WTC11 (cell line): ENCODE data around the gene BCL2L12. TPM values are rescaled to one million over a fixed set of nuclear protein-coding genes. Genes with fewer than 3 reads are reported as not detected.

Experiments used
- ATAC-seq: fragments of 200-7000 bp; cut with Tn5 transposase; 2 replicates; pipeline ENCODE4 v1.10.0; 2021; ENCODE audit warnings: mild to moderate bottlenecking, moderate library complexity
- CTCF ChIA-PET: fragments of 300-600 bp; sonication (Branson Sonifier 250); formaldehyde crosslinking; loops from one replicate; lab custom pipeline; 2021; ENCODE audit warnings: antibody characterized with exemption; lab: Charles Lee
- POLR2A ChIA-PET: fragments of 350-600 bp; sonication (Branson Sonifier 250); formaldehyde crosslinking; loops from one replicate; lab custom pipeline; 2021; ENCODE audit warnings: antibody characterized with exemption; lab: Charles Lee
- DNase-seq: peaks from one replicate; pipeline ENCODE4 v3.0.0; 2021; ENCODE audit warnings: low spot score
- H3K27ac Mint-ChIP-seq: 2 replicates; pipeline ENCODE4 v1.8.0; 2021; ENCODE audit warnings: mixed read lengths
- H3K27me3 Mint-ChIP-seq: 2 replicates; pipeline ENCODE4 v1.8.0; 2021; ENCODE audit warnings: low read depth, mild to moderate bottlenecking, moderate library complexity, mixed read lengths
- H3K36me3 Mint-ChIP-seq: 2 replicates; pipeline ENCODE4 v1.8.0; 2021; ENCODE audit warnings: mixed read lengths
- H3K4me1 Mint-ChIP-seq: 2 replicates; pipeline ENCODE4 v1.8.0; 2022; ENCODE audit warnings: mixed read lengths
- H3K4me3 Mint-ChIP-seq: 2 replicates; pipeline ENCODE4 v1.8.0; 2021; ENCODE audit warnings: mild to moderate bottlenecking, moderate library complexity, mixed read lengths
- H3K9me3 Mint-ChIP-seq: 2 replicates; pipeline ENCODE4 v1.8.0; 2021; ENCODE audit warnings: mixed read lengths
- CREM ChIP-seq: sonication (generic); formaldehyde crosslinking; IDR thresholded peaks from 2 replicates; pipeline ENCODE4 v1.8.1; 2022; ENCODE audit warnings: mild to moderate bottlenecking, missing genetic modification reagents, moderate library complexity
- ETV6 ChIP-seq: sonication (generic); formaldehyde crosslinking; IDR thresholded peaks from 2 replicates; pipeline ENCODE4 v1.8.1; 2022; ENCODE audit warnings: mild to moderate bottlenecking, missing genetic modification reagents
- FOXP1 ChIP-seq: sonication (generic); formaldehyde crosslinking; IDR thresholded peaks from 2 replicates; pipeline ENCODE4 v1.8.0; 2022; ENCODE audit warnings: missing genetic modification reagents, mild to moderate bottlenecking, moderate library complexity, borderline replicate concordance
- GRHL2 ChIP-seq: fragments of 250-450 bp; sonication (Bioruptor Pico); IDR thresholded peaks from 2 replicates; pipeline ENCODE4 v1.8.0; 2022; ENCODE audit warnings: mild to moderate bottlenecking, moderate library complexity; ENCODE audit not compliant: insufficient replicate concordance, severe bottlenecking
- JUN ChIP-seq: sonication (generic); formaldehyde crosslinking; IDR thresholded peaks from 2 replicates; pipeline ENCODE4 v1.8.0; 2023; ENCODE audit warnings: mild to moderate bottlenecking, missing genetic modification reagents
- NFE2L1 ChIP-seq: sonication (generic); formaldehyde crosslinking; IDR thresholded peaks from 2 replicates; pipeline ENCODE4 v1.8.1; 2023; ENCODE audit warnings: missing genetic modification reagents
- NR1H2 ChIP-seq: sonication (generic); formaldehyde crosslinking; IDR thresholded peaks from 2 replicates; pipeline ENCODE4 v1.9.0; 2021; ENCODE audit warnings: mild to moderate bottlenecking, moderate library complexity, missing genetic modification reagents
- NR2C2 ChIP-seq: sonication (generic); formaldehyde crosslinking; IDR thresholded peaks from 2 replicates; pipeline ENCODE4 v1.8.0; 2022; ENCODE audit warnings: mild to moderate bottlenecking, missing genetic modification reagents
- SP1 ChIP-seq: sonication (generic); formaldehyde crosslinking; conservative IDR thresholded peaks from 2 replicates; pipeline ENCODE4 v1.8.1; 2022; ENCODE audit warnings: missing genetic modification reagents
- TEAD4 ChIP-seq: sonication (generic); formaldehyde crosslinking; IDR thresholded peaks from 2 replicates; pipeline ENCODE4 v1.8.0; 2022; ENCODE audit warnings: mild to moderate bottlenecking, missing genetic modification reagents
- ZNF232 ChIP-seq: sonication (generic); formaldehyde crosslinking; IDR thresholded peaks from 2 replicates; pipeline ENCODE4 v1.8.0; 2022; ENCODE audit warnings: mild to moderate bottlenecking, missing genetic modification reagents
- ZNF263 ChIP-seq: sonication (generic); formaldehyde crosslinking; IDR thresholded peaks from 2 replicates; pipeline ENCODE4 v1.8.1; 2022; ENCODE audit warnings: low read depth, mild to moderate bottlenecking, moderate library complexity, missing genetic modification reagents
- ZNF396 ChIP-seq: fragments of 250-450 bp; sonication (Bioruptor Pico); IDR thresholded peaks from 2 replicates; pipeline ENCODE4 v1.8.0; 2021; ENCODE audit warnings: mild to moderate bottlenecking, moderate library complexity, borderline replicate concordance
- ZNF416 ChIP-seq: fragments of 250-450 bp; sonication (Bioruptor Pico); IDR thresholded peaks from 2 replicates; pipeline ENCODE4 v1.9.0; 2021; ENCODE audit warnings: mild to moderate bottlenecking, inconsistent platforms
- ZNF423 ChIP-seq: fragments of 250-450 bp; sonication (Bioruptor Pico); IDR thresholded peaks from 2 replicates; pipeline ENCODE4 v2.1.2; 2022; ENCODE audit warnings: mild to moderate bottlenecking, moderate library complexity
- ZNF671 ChIP-seq: fragments of 250-450 bp; sonication (Bioruptor Pico); IDR thresholded peaks from 2 replicates; pipeline ENCODE4 v1.8.0; 2021; ENCODE audit warnings: mild to moderate bottlenecking
- total RNA-seq: library from RNA; stranded (reverse); gene quantifications from 3 replicates; pipeline ENCODE4 v1.2.3, GENCODE V29; 2021
- TF ChIP-seq, protein P1 (sequence below): fragments of 200-600 bp; IDR thresholded peaks from 2 replicates; pipeline ENCODE4 v1.8.0; 2022; ENCODE audit warnings: antibody characterized with exemption
- TF ChIP-seq, protein P2 (sequence below): sonication (generic); formaldehyde crosslinking; IDR thresholded peaks from 2 replicates; pipeline ENCODE4 v1.8.0; 2022; ENCODE audit warnings: mild to moderate bottlenecking, missing genetic modification reagents
- TF ChIP-seq, protein P3 (sequence below): sonication (generic); formaldehyde crosslinking; IDR thresholded peaks from 2 replicates; pipeline ENCODE4 v1.8.0; 2022; ENCODE audit warnings: missing genetic modification reagents
- TF ChIP-seq, protein P4 (sequence below): sonication (generic); formaldehyde crosslinking; IDR thresholded peaks from 2 replicates; pipeline ENCODE4 v1.8.1; 2022; ENCODE audit warnings: mild to moderate bottlenecking, moderate library complexity, missing genetic modification reagents
- TF ChIP-seq, protein P5 (sequence below): sonication (generic); formaldehyde crosslinking; IDR thresholded peaks from 2 replicates; pipeline ENCODE4 v1.8.0; 2023; ENCODE audit warnings: mild to moderate bottlenecking, missing genetic modification reagents
- TF ChIP-seq, protein P6 (sequence below): sonication (generic); formaldehyde crosslinking; IDR thresholded peaks from 2 replicates; pipeline ENCODE4 v1.8.1; 2023; ENCODE audit warnings: mild to moderate bottlenecking, moderate library complexity, missing genetic modification reagents
- TF ChIP-seq, protein P7 (sequence below): fragments of 250-450 bp; sonication (Bioruptor Pico); IDR thresholded peaks from 2 replicates; pipeline ENCODE4 v2.1.2; 2022; ENCODE audit warnings: mild to moderate bottlenecking, moderate library complexity

Gene BCL2L12
- total RNA-seq, 1 experiment from 2014 or later, result 146 TPM

DNA sequence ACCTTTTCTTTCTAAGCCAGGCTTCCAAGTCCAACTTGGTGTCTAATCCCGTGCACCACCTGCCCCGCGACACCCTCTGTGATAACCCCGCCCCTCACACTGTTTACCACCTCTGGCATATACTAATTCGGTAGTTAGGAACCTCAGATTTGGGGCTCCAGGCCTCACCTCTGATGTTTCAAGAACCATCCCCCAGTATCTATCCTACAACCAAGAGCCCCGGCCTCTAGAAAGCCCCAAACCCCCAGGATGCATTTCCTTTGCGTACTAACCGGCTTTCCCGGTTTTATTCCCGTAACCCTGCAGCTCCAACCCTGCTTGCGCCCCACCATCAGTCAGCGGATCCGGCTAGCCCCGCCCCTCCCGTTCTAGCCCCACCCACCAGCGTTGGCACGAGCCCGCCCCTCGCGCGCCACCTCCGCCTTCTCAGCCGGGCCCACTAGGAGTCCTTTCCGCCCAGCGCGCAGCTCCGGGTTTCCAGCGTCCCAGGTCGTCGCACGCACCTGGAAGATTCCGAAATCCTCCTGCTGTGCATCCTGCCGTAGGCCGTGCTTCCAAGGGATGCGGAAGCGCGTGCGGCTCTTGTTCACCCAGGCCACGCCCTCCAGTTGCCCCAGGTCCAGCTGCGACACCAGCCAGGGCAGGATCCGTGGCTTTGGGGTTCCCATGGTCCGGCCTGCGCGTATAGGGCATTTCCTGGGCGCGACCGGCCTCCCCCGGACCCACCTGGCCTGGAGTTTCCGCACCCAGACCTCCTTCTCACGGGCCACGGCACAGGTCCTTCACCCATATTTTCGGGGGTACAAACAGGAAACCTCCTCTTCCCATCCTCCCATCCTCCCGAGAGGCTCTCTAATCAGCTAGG, 1.3 kb upstream of the BCL2L12 start (continued):
- TF ChIP-seq, protein P1, sequence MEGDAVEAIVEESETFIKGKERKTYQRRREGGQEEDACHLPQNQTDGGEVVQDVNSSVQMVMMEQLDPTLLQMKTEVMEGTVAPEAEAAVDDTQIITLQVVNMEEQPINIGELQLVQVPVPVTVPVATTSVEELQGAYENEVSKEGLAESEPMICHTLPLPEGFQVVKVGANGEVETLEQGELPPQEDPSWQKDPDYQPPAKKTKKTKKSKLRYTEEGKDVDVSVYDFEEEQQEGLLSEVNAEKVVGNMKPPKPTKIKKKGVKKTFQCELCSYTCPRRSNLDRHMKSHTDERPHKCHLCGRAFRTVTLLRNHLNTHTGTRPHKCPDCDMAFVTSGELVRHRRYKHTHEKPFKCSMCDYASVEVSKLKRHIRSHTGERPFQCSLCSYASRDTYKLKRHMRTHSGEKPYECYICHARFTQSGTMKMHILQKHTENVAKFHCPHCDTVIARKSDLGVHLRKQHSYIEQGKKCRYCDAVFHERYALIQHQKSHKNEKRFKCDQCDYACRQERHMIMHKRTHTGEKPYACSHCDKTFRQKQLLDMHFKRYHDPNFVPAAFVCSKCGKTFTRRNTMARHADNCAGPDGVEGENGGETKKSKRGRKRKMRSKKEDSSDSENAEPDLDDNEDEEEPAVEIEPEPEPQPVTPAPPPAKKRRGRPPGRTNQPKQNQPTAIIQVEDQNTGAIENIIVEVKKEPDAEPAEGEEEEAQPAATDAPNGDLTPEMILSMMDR, result no peak
- TF ChIP-seq FOXP1 (0 out of 2 replicates have a peak, but pooled peaks have one; percentile 35), ZNF416 (CRISPR knock-in tag) (0 out of 2 replicates have a peak, but pooled peaks have one; percentile 40), ZNF423 (CRISPR knock-in tag) (peak; percentile 94), NR2C2 (CRISPR knock-in tag) (no peak), ZNF263 (CRISPR knock-in tag) (no peak), NFE2L1 (CRISPR knock-in tag) (no peak), ZNF671 (no peak), SP1 (CRISPR knock-in tag) (peak; percentile 87), ETV6 (CRISPR knock-in tag) (peak; percentile 91), JUN (CRISPR knock-in tag) (0 out of 2 replicates have a peak, but pooled peaks have one; percentile 18), CREM (CRISPR knock-in tag) (0 out of 2 replicates have a peak, but pooled peaks have one; percentile 63)
- TF ChIP-seq, protein P2, sequence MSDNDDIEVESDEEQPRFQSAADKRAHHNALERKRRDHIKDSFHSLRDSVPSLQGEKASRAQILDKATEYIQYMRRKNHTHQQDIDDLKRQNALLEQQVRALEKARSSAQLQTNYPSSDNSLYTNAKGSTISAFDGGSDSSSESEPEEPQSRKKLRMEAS (CRISPR knock-in tag), result peak; percentile 74; the same call in 1 of the 2 replicates
- TF ChIP-seq, protein P3, sequence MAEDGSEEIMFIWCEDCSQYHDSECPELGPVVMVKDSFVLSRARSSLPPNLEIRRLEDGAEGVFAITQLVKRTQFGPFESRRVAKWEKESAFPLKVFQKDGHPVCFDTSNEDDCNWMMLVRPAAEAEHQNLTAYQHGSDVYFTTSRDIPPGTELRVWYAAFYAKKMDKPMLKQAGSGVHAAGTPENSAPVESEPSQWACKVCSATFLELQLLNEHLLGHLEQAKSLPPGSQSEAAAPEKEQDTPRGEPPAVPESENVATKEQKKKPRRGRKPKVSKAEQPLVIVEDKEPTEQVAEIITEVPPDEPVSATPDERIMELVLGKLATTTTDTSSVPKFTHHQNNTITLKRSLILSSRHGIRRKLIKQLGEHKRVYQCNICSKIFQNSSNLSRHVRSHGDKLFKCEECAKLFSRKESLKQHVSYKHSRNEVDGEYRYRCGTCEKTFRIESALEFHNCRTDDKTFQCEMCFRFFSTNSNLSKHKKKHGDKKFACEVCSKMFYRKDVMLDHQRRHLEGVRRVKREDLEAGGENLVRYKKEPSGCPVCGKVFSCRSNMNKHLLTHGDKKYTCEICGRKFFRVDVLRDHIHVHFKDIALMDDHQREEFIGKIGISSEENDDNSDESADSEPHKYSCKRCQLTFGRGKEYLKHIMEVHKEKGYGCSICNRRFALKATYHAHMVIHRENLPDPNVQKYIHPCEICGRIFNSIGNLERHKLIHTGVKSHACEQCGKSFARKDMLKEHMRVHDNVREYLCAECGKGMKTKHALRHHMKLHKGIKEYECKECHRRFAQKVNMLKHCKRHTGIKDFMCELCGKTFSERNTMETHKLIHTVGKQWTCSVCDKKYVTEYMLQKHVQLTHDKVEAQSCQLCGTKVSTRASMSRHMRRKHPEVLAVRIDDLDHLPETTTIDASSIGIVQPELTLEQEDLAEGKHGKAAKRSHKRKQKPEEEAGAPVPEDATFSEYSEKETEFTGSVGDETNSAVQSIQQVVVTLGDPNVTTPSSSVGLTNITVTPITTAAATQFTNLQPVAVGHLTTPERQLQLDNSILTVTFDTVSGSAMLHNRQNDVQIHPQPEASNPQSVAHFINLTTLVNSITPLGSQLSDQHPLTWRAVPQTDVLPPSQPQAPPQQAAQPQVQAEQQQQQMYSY (CRISPR knock-in tag), result peak; percentile 69
- TF ChIP-seq, protein P4, sequence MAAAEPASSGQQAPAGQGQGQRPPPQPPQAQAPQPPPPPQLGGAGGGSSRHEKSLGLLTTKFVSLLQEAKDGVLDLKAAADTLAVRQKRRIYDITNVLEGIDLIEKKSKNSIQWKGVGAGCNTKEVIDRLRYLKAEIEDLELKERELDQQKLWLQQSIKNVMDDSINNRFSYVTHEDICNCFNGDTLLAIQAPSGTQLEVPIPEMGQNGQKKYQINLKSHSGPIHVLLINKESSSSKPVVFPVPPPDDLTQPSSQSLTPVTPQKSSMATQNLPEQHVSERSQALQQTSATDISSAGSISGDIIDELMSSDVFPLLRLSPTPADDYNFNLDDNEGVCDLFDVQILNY (CRISPR knock-in tag), result 0 out of 2 replicates have a peak, but pooled peaks have one; percentile 75

DNA sequence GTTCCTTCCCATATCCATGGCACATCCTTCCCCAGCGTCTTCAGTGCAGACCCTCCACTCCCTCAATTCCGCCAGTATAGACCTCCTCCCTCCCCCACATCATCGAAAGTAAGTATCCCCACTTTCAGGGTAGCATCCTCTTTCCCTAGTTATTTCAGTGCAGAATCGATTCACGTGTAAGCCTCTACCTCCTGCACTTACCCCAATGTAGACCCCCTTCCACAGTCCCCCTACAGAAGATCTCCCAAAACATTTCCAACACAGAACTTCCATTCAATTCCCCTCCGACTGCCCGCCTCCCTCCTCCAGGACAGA, 740 bp upstream of the BCL2L12 start:
- DNase-seq (no peak), ATAC-seq (0 out of 2 replicates have a peak, but pooled peaks have one; percentile 1)
- ChIA-PET CTCF (interaction anchor here (0.7 to 3.6 kb wide), 11 partner anchors 10 to 302 kb away, joined by 3 to 35 read pairs (median 9); partner anchors contain the start of genes PRMT1, RRAS, SCAF1 and TEAD2), POLR2A (interaction anchor here (1.0 to 2.7 kb wide), 6 partner anchors 11 to 107 kb away, joined by 4 to 29 read pairs (median 6); partner anchors contain the start of genes PRMT1, RRAS and SCAF1)
- peak overlapping the region; percentile 98 for H3K4me3 Mint-ChIP-seq
- no peaks in the 10 kb centered on the region; the same call in 1 of the 2 replicates for H3K27me3 Mint-ChIP-seq
- H3K36me3 Mint-ChIP-seq, result peaks cover 44% of the 10 kb centered on the region
- H3K27ac Mint-ChIP-seq, result peak overlapping the region; percentile 98
- peaks cover 5% of the 10 kb centered on the region for H3K9me3 Mint-ChIP-seq
- H3K4me1 Mint-ChIP-seq, result peaks cover 12% of the 10 kb centered on the region
- TF ChIP-seq GRHL2 (CRISPR knock-in tag), result no peak
- no peak for TF ChIP-seq FOXP1
- TF ChIP-seq ZNF396 (CRISPR knock-in tag), result no peak
- TF ChIP-seq, protein P5, sequence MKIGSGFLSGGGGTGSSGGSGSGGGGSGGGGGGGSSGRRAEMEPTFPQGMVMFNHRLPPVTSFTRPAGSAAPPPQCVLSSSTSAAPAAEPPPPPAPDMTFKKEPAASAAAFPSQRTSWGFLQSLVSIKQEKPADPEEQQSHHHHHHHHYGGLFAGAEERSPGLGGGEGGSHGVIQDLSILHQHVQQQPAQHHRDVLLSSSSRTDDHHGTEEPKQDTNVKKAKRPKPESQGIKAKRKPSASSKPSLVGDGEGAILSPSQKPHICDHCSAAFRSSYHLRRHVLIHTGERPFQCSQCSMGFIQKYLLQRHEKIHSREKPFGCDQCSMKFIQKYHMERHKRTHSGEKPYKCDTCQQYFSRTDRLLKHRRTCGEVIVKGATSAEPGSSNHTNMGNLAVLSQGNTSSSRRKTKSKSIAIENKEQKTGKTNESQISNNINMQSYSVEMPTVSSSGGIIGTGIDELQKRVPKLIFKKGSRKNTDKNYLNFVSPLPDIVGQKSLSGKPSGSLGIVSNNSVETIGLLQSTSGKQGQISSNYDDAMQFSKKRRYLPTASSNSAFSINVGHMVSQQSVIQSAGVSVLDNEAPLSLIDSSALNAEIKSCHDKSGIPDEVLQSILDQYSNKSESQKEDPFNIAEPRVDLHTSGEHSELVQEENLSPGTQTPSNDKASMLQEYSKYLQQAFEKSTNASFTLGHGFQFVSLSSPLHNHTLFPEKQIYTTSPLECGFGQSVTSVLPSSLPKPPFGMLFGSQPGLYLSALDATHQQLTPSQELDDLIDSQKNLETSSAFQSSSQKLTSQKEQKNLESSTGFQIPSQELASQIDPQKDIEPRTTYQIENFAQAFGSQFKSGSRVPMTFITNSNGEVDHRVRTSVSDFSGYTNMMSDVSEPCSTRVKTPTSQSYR (CRISPR knock-in tag), result no peak
- TF ChIP-seq TEAD4, result no peak
- TF ChIP-seq, protein P6, sequence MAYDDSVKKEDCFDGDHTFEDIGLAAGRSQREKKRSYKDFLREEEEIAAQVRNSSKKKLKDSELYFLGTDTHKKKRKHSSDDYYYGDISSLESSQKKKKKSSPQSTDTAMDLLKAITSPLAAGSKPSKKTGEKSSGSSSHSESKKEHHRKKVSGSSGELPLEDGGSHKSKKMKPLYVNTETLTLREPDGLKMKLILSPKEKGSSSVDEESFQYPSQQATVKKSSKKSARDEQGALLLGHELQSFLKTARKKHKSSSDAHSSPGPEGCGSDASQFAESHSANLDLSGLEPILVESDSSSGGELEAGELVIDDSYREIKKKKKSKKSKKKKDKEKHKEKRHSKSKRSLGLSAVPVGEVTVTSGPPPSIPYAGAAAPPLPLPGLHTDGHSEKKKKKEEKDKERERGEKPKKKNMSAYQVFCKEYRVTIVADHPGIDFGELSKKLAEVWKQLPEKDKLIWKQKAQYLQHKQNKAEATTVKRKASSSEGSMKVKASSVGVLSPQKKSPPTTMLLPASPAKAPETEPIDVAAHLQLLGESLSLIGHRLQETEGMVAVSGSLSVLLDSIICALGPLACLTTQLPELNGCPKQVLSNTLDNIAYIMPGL (CRISPR knock-in tag), result no peak
- TF ChIP-seq NR1H2, result no peak
- no peak for TF ChIP-seq ZNF232 (CRISPR knock-in tag)
- TF ChIP-seq, protein P7, sequence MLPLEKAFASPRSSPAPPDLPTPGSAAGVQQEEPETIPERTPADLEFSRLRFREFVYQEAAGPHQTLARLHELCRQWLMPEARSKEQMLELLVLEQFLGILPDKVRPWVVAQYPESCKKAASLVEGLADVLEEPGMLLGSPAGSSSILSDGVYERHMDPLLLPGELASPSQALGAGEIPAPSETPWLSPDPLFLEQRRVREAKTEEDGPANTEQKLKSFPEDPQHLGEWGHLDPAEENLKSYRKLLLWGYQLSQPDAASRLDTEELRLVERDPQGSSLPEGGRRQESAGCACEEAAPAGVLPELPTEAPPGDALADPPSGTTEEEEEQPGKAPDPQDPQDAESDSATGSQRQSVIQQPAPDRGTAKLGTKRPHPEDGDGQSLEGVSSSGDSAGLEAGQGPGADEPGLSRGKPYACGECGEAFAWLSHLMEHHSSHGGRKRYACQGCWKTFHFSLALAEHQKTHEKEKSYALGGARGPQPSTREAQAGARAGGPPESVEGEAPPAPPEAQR (CRISPR knock-in tag), result no peak
